ENCODE results near the gene ROR2.

DNA sequence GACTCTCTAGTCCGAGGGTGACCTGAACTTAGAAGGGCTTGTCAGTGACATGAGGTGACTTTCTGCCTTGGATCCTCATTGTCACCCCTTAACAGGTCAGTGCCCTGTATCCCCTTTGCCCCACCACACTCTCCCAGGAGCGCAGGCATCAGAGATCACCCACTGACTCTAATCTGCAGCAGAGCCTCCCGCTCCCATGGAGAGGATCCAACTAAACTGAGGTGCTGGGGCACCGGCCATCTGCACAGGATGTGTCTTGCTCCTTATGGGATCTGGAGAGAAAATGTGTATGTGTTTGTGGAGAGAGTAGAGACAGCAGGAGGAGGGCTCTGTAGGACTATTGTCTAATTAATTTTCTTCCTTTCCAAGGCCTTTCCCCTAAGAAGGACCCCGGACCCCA is 213.7 kb downstream of the ROR2 start:
- TF ChIP-seq CTCF (IDR thresholded peaks at IDR 0.05) (no peak), POLR2A (IDR thresholded peaks at IDR 0.05) (no peak)

All from thyroid gland (tissue), 4 donors.